Measurements from ENCODE around the gene ADAMTSL5.

Gene ADAMTSL5

GRCh38 chr19:1495051-1495798 is 17.6 kb downstream of the ADAMTSL5 start:
- no peak for DNase-seq

- DNase-seq, result no peak
These were observed 18.6 kb downstream of the ADAMTSL5 start for GRCh38 chr19:1494115-1494815.

GRCh38 chr19:1492474-1493006 is 20.3 kb downstream of the ADAMTSL5 start:
- no peak for DNase-seq

- no peak for DNase-seq
These were observed 21.0 kb downstream of the ADAMTSL5 start for GRCh38 chr19:1491849-1492170.

- DNase-seq, result no peak
These were observed 21.5 kb downstream of the ADAMTSL5 start, which contains the start of gene REEP6 for GRCh38 chr19:1491114-1491848. REEP6 (plus strand) TSS chr19:1491181; CDS start chr19:1491270, 89 bp downstream.

- DNase-seq, result peak; percentile 100
These were observed 22.3 kb downstream of the ADAMTSL5 start, which contains the start of gene PCSK4 for GRCh38 chr19:1490311-1491113. PCSK4 (minus strand) TSS chr19:1490350; CDS start chr19:1490346, 4 bp downstream.

- DNase-seq, result no peak
These were observed 23.1 kb downstream of the ADAMTSL5 start for GRCh38 chr19:1489463-1490310.

- no peak for DNase-seq
These were observed 24.6 kb downstream of the ADAMTSL5 start for GRCh38 chr19:1488282-1488601.

GRCh38 chr19:1487576-1488281 is 25.1 kb downstream of the ADAMTSL5 start:
- no peak for DNase-seq

GRCh38 chr19:1486720-1487575 is 25.9 kb downstream of the ADAMTSL5 start:
- DNase-seq, result no peak

GRCh38 chr19:1483979-1484428 is 28.8 kb downstream of the ADAMTSL5 start:
- DNase-seq, result no peak

GRCh38 chr19:1483131-1483978 is 29.5 kb downstream of the ADAMTSL5 start:
- DNase-seq, result no peak

GRCh38 chr19:1482361-1483130 is 30.3 kb downstream of the ADAMTSL5 start:
- DNase-seq, result no peak

- DNase-seq, result no peak
These were observed 30.9 kb downstream of the ADAMTSL5 start for GRCh38 chr19:1481893-1482360.

GRCh38 chr19:1481224-1481892 is 31.5 kb downstream of the ADAMTSL5 start:
- no peak for DNase-seq

GRCh38 chr19:1478934-1479707 is 33.7 kb downstream of the ADAMTSL5 start, which contains the start of gene C19orf25:
C19orf25 (minus strand) TSS chr19:1479215; CDS start chr19:1478903, 312 bp downstream.
- peak; percentile 93 for DNase-seq
